Erythroblast (primary cell): Measurements from ENCODE around the gene CHN2.

ENCODE experiments used
- GATA1 ChIP-seq: IDR thresholded peaks from 2 replicates; pipeline ENCODE4 v1.6.1; 2011; ENCODE audit warnings: low read depth, mild to moderate bottlenecking, control low read depth, low read length, moderate library complexity
- POLR2A ChIP-seq: IDR thresholded peaks from 2 replicates; pipeline ENCODE4 v1.6.1; 2011; ENCODE audit warnings: mild to moderate bottlenecking, low read length

GRCh38 chr7:29231671-29232232 is 37.2 kb downstream of the CHN2 start:
- TF ChIP-seq POLR2A (no peak), GATA1 (no peak)
